K562 (cell line): Measurements from ENCODE around the gene PLXDC1. TPM values are rescaled to one million over a fixed set of nuclear protein-coding genes. Genes with fewer than 3 reads are reported as not detected.

Experiments
- ATAC-seq: fragments of 200-7000 bp; cut with Tn5 transposase; 3 replicates; pipeline ENCODE4 v1.9.1; 2020; ENCODE audit warnings: moderate library complexity
- BruUV-seq: library from RNA; stranded (reverse); fragments of 400-500 nt; replicated peaks from 2 replicates; lab custom pipeline; 2021; lab: Mats Ljungman, UMichigan
- CTCF ChIA-PET: fragments of 300-600 bp; formaldehyde crosslinking; extraction: SDS; loops from one replicate; lab custom pipeline; 2021; ENCODE audit warnings: low intra/inter-chr PET ratio; lab: Yijun Ruan, JAX
- POLR2A ChIA-PET: fragments of 300-600, 350-650 bp; sonication (Branson Sonifier 250); formaldehyde crosslinking; extraction: SDS; loops from one replicate; lab custom pipeline; 2021; ENCODE audit warnings: antibody characterized with exemption, inconsistent platforms; lab: Yijun Ruan, JAX
- DNase-seq, 4 experiments: peaks; one replicate each; pipeline versions ENCODE4 v3.0.0 to v3.0.0-alpha.2; 2011 to 2018; ENCODE audit warnings: low spot score in 3 of 4, mixed read lengths in 3 of 4; ENCODE audit errors: extremely low read depth in 1 of 4
- FAIRE-seq: peaks from 2 replicates; lab custom pipeline; 2011; peaks lifted over from hg19 to GRCh38; lab: Jason Lieb, UNC
- H2AFZ ChIP-seq: 2 replicates; pipeline ENCODE4 v1.6.0; 2011; ENCODE audit warnings: low read depth, low read length, control low read depth, inconsistent platforms
- H3K27ac ChIP-seq: fragments of 200-600 bp; 3 replicates; pipeline ENCODE4 v1.8.0; 2011; ENCODE audit warnings: low read depth, mild to moderate bottlenecking, control low read depth, inconsistent platforms, low read length, moderate library complexity, mixed read lengths; ENCODE audit errors: extremely low read depth
- H3K27me3 ChIP-seq, 2 experiments: fragments of 300-600 bp in 1 of 2; 2 replicates in 1 of 2; 3 replicates in 1 of 2; pipeline versions ENCODE4 v1.6.0 to v1.8.0; 2011; ENCODE audit warnings: inconsistent platforms in 2 of 2, low read length in 2 of 2, mild to moderate bottlenecking in 1 of 2, mixed read lengths in 1 of 2, moderate library complexity in 1 of 2; ENCODE audit not compliant: control insufficient read depth in 2 of 2, insufficient read depth in 2 of 2
- H3K36me3 ChIP-seq: fragments of 300-600 bp; 3 replicates; pipeline ENCODE4 v1.8.0; 2011; ENCODE audit warnings: mild to moderate bottlenecking, low read length, inconsistent platforms; ENCODE audit not compliant: control insufficient read depth, insufficient read depth
- H3K4me1 ChIP-seq, 2 experiments: fragments of 200-600 bp in 1 of 2; replicated peaks in 1 of 2; 2 replicates in 1 of 2; 3 replicates in 1 of 2; pipeline versions ENCODE4 v1.5.1 to v1.8.0; 2011; ENCODE audit warnings: inconsistent platforms in 2 of 2, low read length in 2 of 2, mild to moderate bottlenecking in 1 of 2, mixed read lengths in 1 of 2, moderate library complexity in 1 of 2; ENCODE audit not compliant: control insufficient read depth in 2 of 2, insufficient read depth in 2 of 2
- H3K4me2 ChIP-seq: 2 replicates; pipeline ENCODE4 v1.6.1; 2011; ENCODE audit warnings: low read length, control low read depth, inconsistent platforms, mixed read lengths; ENCODE audit not compliant: insufficient read depth
- H3K4me3 ChIP-seq: fragments of 200-600 bp; sonication (generic), shearing (Covaris generic); 2 replicates; pipeline ENCODE4 v1.5.1; 2016; ENCODE audit warnings: control low read depth, inconsistent platforms
- H3K79me2 ChIP-seq: fragments of 200-600 bp; 3 replicates; pipeline ENCODE4 v1.8.0; 2011; ENCODE audit warnings: low read length, inconsistent platforms; ENCODE audit not compliant: control insufficient read depth, insufficient read depth
- H3K9ac ChIP-seq, 2 experiments: 2 replicates each; pipeline versions ENCODE4 v1.6.0 to v1.6.1; 2011; ENCODE audit warnings: low read depth in 2 of 2, low read length in 2 of 2, control low read depth in 1 of 2, inconsistent platforms in 1 of 2, mild to moderate bottlenecking in 1 of 2, mixed read lengths in 1 of 2; ENCODE audit not compliant: insufficient read depth in 1 of 2
- H3K9me1 ChIP-seq: one replicate; pipeline ENCODE4 v1.6.0; 2011; ENCODE audit warnings: inconsistent platforms, mild to moderate bottlenecking, low read length, moderate library complexity; ENCODE audit not compliant: control insufficient read depth, insufficient read depth
- H3K9me3 ChIP-seq: replicated peaks from 2 replicates; pipeline ENCODE4 v1.5.1; 2011; ENCODE audit warnings: low read depth, low read length, inconsistent platforms; ENCODE audit not compliant: control insufficient read depth, insufficient read depth
- H4K20me1 ChIP-seq: replicated peaks from 2 replicates; pipeline ENCODE4 v1.6.1; 2011; ENCODE audit warnings: low read length, inconsistent platforms, mixed read lengths; ENCODE audit not compliant: control insufficient read depth, insufficient read depth
- ARHGAP35 ChIP-seq: fragments of 450-650 bp; IDR thresholded peaks from 2 replicates; pipeline ENCODE4 v1.6.1; 2018; ENCODE audit not compliant: partially characterized antibody
- ATF6 ChIP-seq: sonication (generic); formaldehyde crosslinking; IDR thresholded peaks from 2 replicates; pipeline ENCODE4 v1.4.0; 2020; ENCODE audit warnings: mild to moderate bottlenecking, missing genetic modification reagents
- CBFA2T2 ChIP-seq: fragments of 450-650 bp; conservative IDR thresholded peaks from 2 replicates; pipeline ENCODE4 v1.6.1; 2017; ENCODE audit warnings: mild to moderate bottlenecking
- KDM2B ChIP-seq: fragments of 250-450 bp; sonication (Bioruptor Pico); IDR thresholded peaks from 2 replicates; pipeline ENCODE4 v1.8.0; 2021; ENCODE audit warnings: mild to moderate bottlenecking, moderate library complexity
- KDM5B ChIP-seq: fragments of 200-600 bp; sonication (generic); IDR thresholded peaks from 2 replicates; pipeline ENCODE4 v1.6.1; 2012; ENCODE audit warnings: low read depth, mild to moderate bottlenecking, moderate library complexity, low read length, control low read depth, inconsistent platforms; ENCODE audit not compliant: insufficient replicate concordance
- MAFG ChIP-seq: fragments of 450-650 bp; conservative IDR thresholded peaks from 2 replicates; pipeline ENCODE4 v1.6.1; 2016; ENCODE audit warnings: missing genetic modification characterization, missing compliant biosample characterization
- NCOA2 ChIP-seq, 2 experiments: fragments of 450-650 bp; IDR thresholded peaks; 2 replicates each; pipeline ENCODE4 v1.6.1; 2018; ENCODE audit warnings: mild to moderate bottlenecking in 2 of 2, moderate library complexity in 1 of 2; ENCODE audit not compliant: partially characterized antibody in 2 of 2
- SUPT5H ChIP-seq: fragments of 450-650 bp; IDR thresholded peaks from 2 replicates; pipeline ENCODE4 v1.6.1; 2016
- TEAD4 ChIP-seq, 2 experiments: sonication (generic) in 1 of 2; formaldehyde crosslinking in 1 of 2; IDR thresholded peaks; 2 replicates each; pipeline versions ENCODE4 v1.6.1 to v1.8.0; 2012 to 2022; ENCODE audit warnings: borderline replicate concordance in 1 of 2, inconsistent platforms in 1 of 2, low read length in 1 of 2, mild to moderate bottlenecking in 1 of 2, missing genetic modification reagents in 1 of 2
- YBX1 ChIP-seq: fragments of 450-650 bp; IDR thresholded peaks from 2 replicates; pipeline ENCODE4 v1.7.1; 2016; ENCODE audit warnings: mild to moderate bottlenecking
- ZBTB8A ChIP-seq: fragments of 450-650 bp; IDR thresholded peaks from 2 replicates; pipeline ENCODE4 v1.6.1; 2018; ENCODE audit warnings: mild to moderate bottlenecking, moderate library complexity; ENCODE audit not compliant: partially characterized antibody
- ZNF592 ChIP-seq: fragments of 450-650 bp; IDR thresholded peaks from 2 replicates; pipeline ENCODE4 v1.6.1; 2017; ENCODE audit warnings: antibody characterized with exemption, mild to moderate bottlenecking
- WGBS: fragments of 100-300 bp; shearing (Covaris generic); methylation state at CpG from one replicate; pipeline ENCODE4 v1.1.6; 2016; ENCODE audit warnings: low coverage, mixed read lengths; ENCODE audit not compliant: insufficient coverage; ENCODE audit errors: missing lambda C conversion rate; 5-methylcytosine and 5-hydroxymethylcytosine counted together
- in situ Hi-C: fragments of 300-500 bp; cut with MboI; formaldehyde crosslinking; loops from 4 replicates; pipeline ENCODE4 v1.15.0; 2018; ENCODE audit warnings: inconsistent platforms, mixed read lengths
- intact Hi-C: fragments of 100-400 bp; cut with micrococcal nuclease; formaldehyde crosslinking; loops from 2 replicates; pipeline ENCODE4 v1.14.2; 2022
- polyA plus RNA-seq, 8 experiments: library from polyadenylated mRNA; depleted of rRNA in 4 of 8; stranded (reverse) in 5 of 8; unstranded in 3 of 8; fragments of >200 nt; fragmentation: Nextera tagmentation in 2 of 8; fragmentation: Illumina TruSeq in 1 of 8; extraction: Ambion mirVana in 2 of 8; extraction: Trizol in 1 of 8; gene quantifications; 2 replicates each; pipeline versions ENCODE4 v1.2.1 to v1.2.3, GENCODE V29; 2011 to 2014; ENCODE audit warnings: inconsistent platforms in 1 of 8, missing spikeins in 1 of 8
- total RNA-seq, 7 experiments: library from RNA; depleted of rRNA in 6 of 7; stranded (reverse); fragments of >200 nt in 6 of 7; fragmentation: Illumina TruSeq in 2 of 7; extraction: Trizol in 2 of 7; gene quantifications; 2 replicates each; pipeline versions ENCODE4 v1.2.1 to v1.2.3, GENCODE V29; 2011 to 2021; ENCODE audit warnings: low replicate concordance in 1 of 7

Gene PLXDC1
- total and polyA plus RNA-seq, 9 of the 15 experiments (the other 6 are each of a cell fraction or from before 2014, with no cell fraction given) = not detected

GRCh38 chr17:39167476-39167875 lies 16.0 kb upstream of the PLXDC1 start:
- Histone ChIP-seq H3K79me2 (no peaks in the 10 kb centered on the region), H3K9ac (no peak overlapping the region), H3K9me3 (no peaks in the 10 kb centered on the region), H3K27me3 (no peaks in the 10 kb centered on the region), H2AFZ (no peak overlapping the region), H3K4me3 (no peak overlapping the region), H3K9me1 (no peaks in the 10 kb centered on the region), H3K27ac (no peak overlapping the region), H4K20me1 (no peaks in the 10 kb centered on the region), H3K36me3 (no peaks in the 10 kb centered on the region), H3K4me2 (no peak overlapping the region), H3K4me1 (peaks cover 5 to 19% of the 10 kb centered on the region in 2 experiments; a peak in 3 of 5 replicates)
- no peak for FAIRE-seq
- in situ Hi-C loops (no loop called here), intact Hi-C loops (no loop called here)
- CTCF ChIA-PET = no interaction called here
- ATAC-seq = no peak
- POLR2A ChIA-PET = no interaction called here
- no peak for DNase-seq
- WGBS = 28% methylated on average over 2 of the region's 2 CpGs
- BruUV-seq = no TSS peak
- TF ChIP-seq SUPT5H = no peak
- no peak for TF ChIP-seq ZNF592
- TF ChIP-seq ATF6 = no peak
- TF ChIP-seq CBFA2T2 = no peak
- no peak for TF ChIP-seq NCOA2 (IDR thresholded peaks at IDR 0.05; ENCODE audit: partially characterized antibody in 2 of 2)
- TF ChIP-seq KDM2B (CRISPR knock-in tag) = no peak
- TF ChIP-seq KDM5B = no peak
- no peak for TF ChIP-seq TEAD4 (IDR thresholded peaks at IDR 0.05; ENCODE audit: low read length)
- no peak for TF ChIP-seq TEAD4 (CRISPR knock-in tag; IDR thresholded peaks at IDR 0.05; ENCODE audit: borderline replicate concordance)
- no peak for TF ChIP-seq YBX1
- no peak for TF ChIP-seq ZBTB8A
- no peak for TF ChIP-seq MAFG (tag)
- TF ChIP-seq ARHGAP35 = no peak
